GM13977 (cell line): ENCODE results near the gene GFRA4.

ENCODE experiments used
- DNase-seq: peaks from one replicate; pipeline ENCODE4 v3.0.0; 2012; ENCODE audit warnings: low spot score
- CTCF ChIP-seq: IDR thresholded peaks from 2 replicates; pipeline ENCODE4 v1.5.1; 2012; ENCODE audit warnings: mild to moderate bottlenecking, control low read depth; ENCODE audit not compliant: insufficient read depth; ENCODE audit errors: extremely low read depth, missing control alignments
- in situ Hi-C: fragments of 300-500 bp; cut with MboI; formaldehyde crosslinking; loops from one replicate; pipeline ENCODE4 v1.12.0; 2022; ENCODE audit warnings: low sequenced_read_pairs, low pct_unique_long_range_greater_than_20kb, mixed read lengths, inconsistent platforms; ENCODE audit not compliant: unreplicated experiment

Gene GFRA4

DNA sequence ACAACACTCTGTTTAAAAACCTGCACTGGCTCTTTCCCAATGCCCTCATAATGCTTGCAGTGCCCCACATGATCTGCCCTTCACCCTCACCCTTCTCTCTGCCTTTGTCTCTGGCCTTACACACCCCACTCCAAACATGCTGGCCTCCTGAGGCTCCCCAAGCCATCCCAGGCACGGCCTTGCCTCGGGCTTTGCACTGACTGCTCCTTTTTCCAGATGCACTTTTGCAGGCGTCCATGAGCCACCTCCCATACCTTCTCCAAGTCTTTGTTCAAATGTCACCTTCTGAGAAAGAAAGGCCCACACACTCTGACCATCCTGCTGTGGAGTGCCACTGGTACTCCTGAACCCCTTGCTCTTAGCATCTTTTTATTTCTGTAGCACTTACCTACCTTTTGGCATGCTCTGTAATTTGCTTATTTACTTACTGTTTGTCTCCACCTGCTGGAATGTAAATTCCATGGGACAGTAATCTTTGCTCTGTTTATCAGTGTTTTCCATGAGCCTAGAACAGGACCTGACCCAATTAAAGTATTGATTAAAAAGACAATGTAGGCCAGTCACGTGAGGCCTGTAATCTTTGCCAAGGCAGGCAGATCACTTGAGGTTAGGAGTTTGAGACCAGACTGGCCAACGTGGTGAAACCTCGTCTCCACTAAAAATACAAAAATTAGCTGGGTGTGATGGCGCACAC lies 30.7 kb downstream of the GFRA4 start:
- TF ChIP-seq CTCF: no peak
- no peak for DNase-seq
- in situ Hi-C loops: no loop called here

- TF ChIP-seq CTCF: no peak
- in situ Hi-C loops: no loop called here
- DNase-seq: no peak
Observed at GRCh38 chr20:3631534-3631933, 31.7 kb downstream of the GFRA4 start.

DNA sequence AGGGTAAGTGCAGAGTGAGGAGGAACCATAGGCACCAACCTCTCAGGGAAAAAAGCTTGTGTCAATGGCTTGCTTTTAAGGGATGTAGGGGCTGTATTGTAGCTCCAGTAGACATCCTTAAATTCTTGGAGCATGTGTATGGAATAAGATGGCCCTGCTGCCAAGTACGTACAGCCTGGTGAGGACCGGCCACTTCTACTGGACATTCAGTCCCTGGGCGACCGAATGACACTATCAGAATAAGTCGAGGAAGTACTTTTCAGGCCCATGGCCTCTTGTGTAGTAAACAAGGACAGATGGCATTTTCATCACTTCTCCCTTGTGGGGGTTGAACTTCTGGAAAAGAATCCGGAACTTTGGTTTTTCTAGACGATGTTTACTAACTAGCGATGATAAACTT lies 32.8 kb downstream of the GFRA4 start:
- no peak for DNase-seq
- in situ Hi-C loops: no loop called here
- no peak for TF ChIP-seq CTCF

- no peak for TF ChIP-seq CTCF
- in situ Hi-C loops: no loop called here
- DNase-seq: no peak
Observed at GRCh38 chr20:3629893-3630292, 33.3 kb downstream of the GFRA4 start.

GRCh38 chr20:3628502-3629314 lies 34.5 kb downstream of the GFRA4 start:
- no peak for TF ChIP-seq CTCF
- in situ Hi-C loops: no loop called here
- no peak for DNase-seq

- no peak for TF ChIP-seq CTCF
- in situ Hi-C loops: no loop called here
- no peak for DNase-seq
Observed at GRCh38 chr20:3627476-3627875, 35.7 kb downstream of the GFRA4 start.
